SU-DHL-6 (cell line): ENCODE data around the gene SYCE1L.

Experiments used
- EZH2phosphoT487 ChIP-seq: fragments of 200-600 bp; sonication (generic), shearing (Covaris generic); conservative IDR thresholded peaks from 2 replicates; pipeline ENCODE4 v1.6.1; 2018; ENCODE audit warnings: mild to moderate bottlenecking, antibody characterized with exemption, low read length, moderate library complexity, mixed read lengths
- TF ChIP-seq, protein P1 (sequence below): fragments of 200-600 bp; sonication (generic); IDR thresholded peaks from one replicate; pipeline ENCODE4 v1.5.1; 2017; ENCODE audit warnings: antibody characterized with exemption, mild to moderate bottlenecking, low read length, moderate library complexity; ENCODE audit not compliant: insufficient read depth, poor library complexity, severe bottlenecking

GRCh38 chr16:77199211-77199610 lies at the start of gene SYCE1L:
- TF ChIP-seq, protein P1, sequence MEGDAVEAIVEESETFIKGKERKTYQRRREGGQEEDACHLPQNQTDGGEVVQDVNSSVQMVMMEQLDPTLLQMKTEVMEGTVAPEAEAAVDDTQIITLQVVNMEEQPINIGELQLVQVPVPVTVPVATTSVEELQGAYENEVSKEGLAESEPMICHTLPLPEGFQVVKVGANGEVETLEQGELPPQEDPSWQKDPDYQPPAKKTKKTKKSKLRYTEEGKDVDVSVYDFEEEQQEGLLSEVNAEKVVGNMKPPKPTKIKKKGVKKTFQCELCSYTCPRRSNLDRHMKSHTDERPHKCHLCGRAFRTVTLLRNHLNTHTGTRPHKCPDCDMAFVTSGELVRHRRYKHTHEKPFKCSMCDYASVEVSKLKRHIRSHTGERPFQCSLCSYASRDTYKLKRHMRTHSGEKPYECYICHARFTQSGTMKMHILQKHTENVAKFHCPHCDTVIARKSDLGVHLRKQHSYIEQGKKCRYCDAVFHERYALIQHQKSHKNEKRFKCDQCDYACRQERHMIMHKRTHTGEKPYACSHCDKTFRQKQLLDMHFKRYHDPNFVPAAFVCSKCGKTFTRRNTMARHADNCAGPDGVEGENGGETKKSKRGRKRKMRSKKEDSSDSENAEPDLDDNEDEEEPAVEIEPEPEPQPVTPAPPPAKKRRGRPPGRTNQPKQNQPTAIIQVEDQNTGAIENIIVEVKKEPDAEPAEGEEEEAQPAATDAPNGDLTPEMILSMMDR: no peak
- no peak for TF ChIP-seq EZH2phosphoT487
